GM18861 (cell line): ENCODE data around the gene GTF3C1.

Source experiments
- ATAC-seq: cut with Tn5 transposase; IDR thresholded peaks from one replicate; pipeline ENCODE4 v1.9.1; 2021; ENCODE audit not compliant: unreplicated experiment

GTF3C1 gene

DNA sequence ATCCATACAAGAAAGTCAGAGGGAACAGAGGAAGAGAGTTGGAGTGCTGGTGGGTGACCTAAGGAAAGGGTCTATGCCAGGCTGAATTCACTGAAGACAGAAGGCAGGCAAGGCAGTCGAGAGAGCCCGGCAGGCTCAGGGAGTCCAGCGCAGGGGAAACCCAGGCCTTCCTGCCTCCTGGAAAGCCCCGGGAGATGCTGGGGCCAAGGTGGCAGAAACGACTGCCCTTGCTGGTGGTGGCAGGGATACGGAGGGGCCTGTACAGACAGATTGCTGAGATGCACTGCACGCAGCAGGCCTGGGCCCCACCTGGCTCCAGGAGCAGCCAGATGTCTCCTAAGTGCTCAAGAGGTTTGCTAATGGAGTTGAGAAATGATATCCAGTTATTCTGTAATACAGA, 59.8 kb downstream of the GTF3C1 start:
- no peak for ATAC-seq

DNA sequence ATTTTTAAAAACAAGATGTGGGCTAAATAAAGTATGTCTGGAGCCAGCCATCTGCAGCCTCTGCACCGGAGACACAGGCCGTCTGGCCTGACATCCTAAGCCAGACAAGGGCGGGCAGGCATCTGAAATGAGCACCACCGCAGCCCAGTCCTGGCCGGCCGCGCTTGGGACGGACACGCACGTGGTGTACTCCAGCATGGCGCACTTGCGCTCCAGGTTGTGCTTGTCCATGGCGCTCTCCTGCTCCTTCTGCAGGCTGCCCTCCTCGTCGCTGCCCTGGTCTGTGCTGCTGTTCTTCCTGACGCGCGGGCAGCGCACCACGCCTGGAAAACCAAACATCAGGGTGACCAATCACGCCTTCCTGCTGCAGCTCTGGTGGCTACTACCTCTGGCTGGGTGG, 60.3 kb downstream of the GTF3C1 start:
- no peak for ATAC-seq

DNA sequence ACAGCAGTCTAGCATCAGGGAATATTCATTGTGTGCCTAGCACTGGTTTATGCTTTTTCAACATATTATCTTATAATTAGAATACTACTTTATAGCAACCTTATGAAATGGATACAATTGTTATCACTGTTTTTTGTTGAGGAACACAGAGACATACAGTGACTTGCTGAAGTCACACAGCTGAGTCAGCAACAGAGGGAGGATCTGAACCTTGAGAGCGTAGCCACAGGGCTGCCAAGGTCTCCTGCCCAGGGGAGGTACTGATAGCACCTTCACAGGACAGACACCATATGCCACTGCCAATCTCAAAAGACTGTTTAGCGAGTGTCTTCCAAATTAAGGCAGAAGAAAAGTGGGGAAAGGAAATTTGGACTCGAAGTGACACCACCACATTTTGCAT, 63.0 kb downstream of the GTF3C1 start:
- ATAC-seq, result no peak

DNA sequence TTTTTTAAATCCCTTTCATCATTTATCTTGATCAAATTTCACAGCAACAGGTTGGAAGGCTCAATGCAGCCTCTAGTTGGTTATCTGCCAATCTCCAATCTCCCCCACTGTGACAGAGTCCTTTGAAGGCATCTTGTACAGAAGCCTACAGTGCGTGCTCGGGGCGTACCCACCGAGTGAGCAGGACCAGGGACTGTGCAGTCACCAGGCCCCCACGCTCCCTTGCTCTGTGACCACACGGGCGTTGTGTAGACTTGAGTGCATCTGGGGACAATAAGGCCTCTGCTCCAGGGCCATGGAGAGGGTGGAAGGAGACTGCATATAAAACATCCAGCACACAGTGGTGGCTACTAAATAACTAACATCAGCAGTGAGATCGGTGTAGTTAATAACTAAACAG, 63.4 kb downstream of the GTF3C1 start:
- no peak for ATAC-seq

DNA sequence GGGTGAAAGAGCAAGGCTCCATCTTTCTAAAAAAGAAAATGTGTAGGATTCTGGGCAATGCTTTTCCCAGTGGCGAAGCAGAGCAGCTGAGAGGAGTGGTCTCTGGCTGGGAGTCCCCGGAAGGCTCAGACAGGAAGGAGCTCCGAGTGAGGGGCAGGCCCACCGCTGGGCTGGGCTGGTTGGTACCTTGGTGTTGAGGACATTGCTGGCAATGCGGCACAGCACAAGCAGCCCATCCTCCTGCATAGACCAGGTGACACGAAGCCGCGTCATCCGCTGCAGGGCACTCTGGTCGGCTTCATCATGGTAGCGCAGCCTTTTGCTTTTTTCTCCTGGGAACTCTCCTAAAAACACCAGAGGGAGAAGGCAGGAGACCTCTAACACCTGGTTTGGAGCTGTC, 63.9 kb downstream of the GTF3C1 start:
- ATAC-seq, result no peak

DNA sequence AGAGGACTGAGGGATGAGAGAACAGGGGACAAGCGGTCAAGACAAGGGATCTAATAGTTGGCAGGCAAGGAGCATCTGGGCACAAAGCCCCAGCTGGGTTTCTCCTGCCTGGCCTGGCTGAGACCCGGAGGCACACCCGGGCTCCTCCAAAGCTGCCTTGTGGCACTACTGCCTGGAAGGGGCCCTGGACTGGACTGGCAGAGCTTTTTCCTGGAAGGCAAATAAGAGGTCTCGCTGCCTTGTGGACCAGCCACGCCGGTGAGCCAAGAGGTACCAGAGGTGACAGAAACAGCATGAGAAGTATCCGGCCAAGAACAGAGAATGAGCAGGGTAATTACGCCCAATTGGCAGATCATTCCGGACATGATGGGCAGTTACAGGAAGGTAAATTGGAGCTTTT, 64.6 kb downstream of the GTF3C1 start:
- no peak for ATAC-seq

DNA sequence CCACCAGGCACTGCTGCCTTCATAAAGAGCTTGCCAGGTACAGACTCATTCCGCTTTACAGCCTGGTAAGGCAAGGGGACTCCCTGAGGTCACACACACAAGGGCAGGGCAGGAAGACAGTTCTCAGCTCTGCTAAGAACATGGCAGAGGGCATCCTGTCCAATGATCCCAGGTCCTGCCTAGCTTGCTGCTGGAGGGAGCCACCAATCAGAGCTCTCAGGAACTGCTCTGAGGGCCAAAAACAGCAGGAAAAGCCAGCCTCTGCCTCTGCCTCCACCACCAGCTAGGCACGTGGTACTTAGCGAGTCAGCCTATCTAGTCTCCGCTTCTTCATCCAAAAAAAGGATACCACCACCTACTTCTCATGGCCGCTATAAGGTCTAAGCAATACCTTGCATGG, 66.1 kb downstream of the GTF3C1 start:
- no peak for ATAC-seq

DNA sequence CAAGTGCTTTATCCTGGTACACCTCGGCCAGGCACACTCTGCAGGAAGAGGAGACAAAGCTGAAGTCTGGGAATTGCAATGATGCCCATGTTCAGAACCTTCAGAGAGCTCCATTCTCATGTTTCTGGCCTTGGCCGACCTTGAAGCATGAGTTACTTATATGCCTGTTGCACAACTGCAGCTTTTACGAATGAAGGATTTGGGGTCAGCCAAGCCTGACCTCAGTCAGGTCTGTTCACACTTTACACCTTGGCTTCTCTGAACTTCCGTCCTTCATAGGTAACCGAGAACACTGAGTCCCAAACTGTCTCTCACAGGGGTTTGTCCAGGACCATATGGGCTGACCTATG, 66.7 kb downstream of the GTF3C1 start:
- no peak for ATAC-seq

DNA sequence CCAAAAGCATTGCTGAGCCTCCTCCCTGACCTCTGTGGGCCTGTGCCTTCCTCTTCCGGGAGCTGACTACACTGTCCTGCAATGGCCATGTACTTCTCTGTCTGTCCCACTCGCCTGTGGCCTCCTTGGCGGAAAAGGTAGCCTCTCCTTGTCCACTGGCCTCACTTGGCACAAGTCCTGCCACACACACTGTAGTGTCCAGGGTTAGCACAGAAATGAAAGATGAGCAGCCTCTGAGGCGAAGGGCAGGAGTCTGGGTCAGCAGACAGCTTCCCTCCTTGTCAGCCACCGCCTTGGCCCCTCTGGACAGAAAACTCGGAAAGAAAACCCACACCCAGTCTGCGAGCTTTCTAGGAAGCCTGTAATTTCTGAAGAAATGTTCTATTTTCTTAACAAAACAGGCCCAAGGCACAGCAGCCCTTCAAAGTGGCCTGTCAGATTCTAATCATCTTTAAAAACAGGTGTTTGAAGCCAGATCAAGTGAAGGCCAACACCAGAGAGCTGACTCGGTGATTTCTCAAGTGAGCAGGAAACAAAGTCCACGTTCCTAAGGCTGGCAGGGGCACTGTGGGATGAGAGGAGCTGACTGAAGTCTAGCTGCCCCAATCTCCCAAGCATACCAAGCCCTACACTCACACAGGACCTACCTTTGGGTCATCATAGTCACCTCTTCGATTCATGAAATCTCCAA, 67.2 kb downstream of the GTF3C1 start:
- no peak for ATAC-seq

DNA sequence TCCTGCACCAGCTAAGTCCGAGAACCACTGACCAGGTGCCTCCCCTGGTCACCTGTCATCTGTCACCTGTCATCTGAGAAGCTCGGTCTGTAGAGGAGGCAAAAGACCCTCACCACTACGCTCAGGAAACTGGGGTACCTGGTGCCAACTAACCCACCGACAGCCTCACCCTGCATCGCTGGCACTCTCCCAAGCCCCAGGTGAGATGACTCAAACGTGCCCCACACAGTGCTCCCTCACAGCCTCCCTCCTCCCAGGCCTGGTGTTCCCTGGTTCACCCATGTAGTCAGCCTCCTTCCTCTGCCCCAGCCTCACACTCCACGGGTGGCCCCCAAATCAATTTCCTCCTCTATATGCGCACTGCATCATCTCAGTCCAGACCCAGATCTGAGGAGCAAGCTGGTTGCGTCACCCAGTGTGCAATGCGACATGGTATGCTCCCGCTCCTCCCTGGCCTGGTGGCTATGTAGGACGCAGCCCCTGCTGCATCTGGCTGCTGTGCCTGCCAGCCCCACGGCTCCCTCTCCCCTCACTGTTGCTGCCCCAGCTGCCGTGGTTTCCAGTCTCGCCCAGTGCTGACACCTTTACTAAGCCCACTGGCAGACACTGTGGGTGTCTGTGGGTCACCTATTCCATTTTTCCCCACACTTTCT, 68.3 kb downstream of the GTF3C1 start:
- no peak for ATAC-seq

DNA sequence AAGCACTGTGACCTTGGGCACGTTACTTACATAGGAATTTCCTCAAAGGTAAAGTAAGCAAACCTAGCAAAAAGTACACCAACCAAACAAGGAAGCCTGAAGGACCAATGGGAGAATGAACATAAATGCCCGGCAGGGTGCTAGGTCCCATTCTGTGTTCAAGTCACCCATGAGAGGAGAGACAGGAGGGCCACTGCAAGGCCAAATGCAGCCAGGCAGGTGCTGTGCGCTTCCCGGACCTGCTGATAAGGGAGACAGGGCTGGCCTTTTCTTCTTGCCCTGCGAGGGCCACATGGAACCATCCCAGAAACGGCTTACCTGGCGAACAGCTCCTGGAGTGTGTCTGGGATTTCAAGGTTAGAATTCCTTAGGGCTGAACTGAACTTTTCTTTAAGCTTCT, 69.0 kb downstream of the GTF3C1 start:
- no peak for ATAC-seq

DNA sequence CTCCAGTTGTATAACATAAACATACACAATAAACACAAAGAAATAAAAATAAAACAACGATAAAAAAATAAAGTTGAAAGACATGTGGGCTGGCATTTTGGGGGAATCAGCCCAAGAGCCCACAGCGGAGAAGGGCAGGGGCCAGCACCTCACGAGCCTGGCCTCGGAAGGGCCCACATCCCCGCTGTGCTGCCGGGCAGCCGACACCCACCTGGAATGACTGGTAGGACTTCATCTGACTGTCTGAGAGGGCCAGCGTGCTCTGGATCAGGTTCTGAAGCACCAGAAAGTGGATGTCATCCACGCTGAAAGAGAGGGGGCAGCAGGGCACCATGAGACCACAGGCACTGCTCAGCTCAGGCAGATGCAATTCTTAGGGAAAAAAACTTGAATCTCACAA, 73.5 kb downstream of the GTF3C1 start:
- ATAC-seq, result no peak

DNA sequence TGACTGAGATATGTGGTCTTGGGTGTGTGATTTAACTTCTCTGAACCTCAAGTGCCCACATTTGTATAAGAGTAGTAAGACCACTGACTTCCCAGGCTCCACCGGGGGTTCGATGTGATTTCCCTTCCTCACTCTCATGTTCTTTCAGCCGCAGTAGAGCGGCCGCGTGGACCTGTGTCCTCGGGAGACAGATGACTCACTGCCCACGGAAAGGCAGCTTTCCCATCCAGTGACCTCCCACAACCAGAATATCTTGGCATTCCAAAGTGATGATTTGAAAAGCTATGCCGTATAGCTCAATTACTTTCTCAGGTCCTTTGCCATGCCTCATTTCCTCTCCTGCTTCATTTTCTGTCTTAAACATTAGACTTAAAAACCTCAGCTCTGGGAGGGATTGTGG, 74.2 kb downstream of the GTF3C1 start:
- ATAC-seq, result no peak

DNA sequence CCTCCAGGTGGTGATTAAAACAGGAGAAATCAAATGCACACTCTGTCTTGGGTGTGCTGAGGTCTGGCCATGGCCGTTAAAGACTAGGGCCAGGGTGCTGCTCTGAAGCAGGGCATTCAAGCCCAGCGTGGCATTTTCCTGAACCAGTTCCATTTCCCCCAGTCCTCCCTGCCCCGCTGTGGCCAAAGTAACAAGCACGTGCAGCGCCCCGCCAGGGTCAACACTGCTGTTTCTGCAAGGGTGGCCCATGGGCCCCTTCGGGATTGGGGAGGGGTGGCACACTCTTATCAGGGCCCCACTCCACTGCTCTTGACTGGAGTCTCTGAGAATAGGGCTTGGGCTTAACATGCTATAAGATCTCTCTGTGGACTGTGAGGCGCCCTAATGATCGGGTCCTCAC, 74.8 kb downstream of the GTF3C1 start:
- no peak for ATAC-seq

DNA sequence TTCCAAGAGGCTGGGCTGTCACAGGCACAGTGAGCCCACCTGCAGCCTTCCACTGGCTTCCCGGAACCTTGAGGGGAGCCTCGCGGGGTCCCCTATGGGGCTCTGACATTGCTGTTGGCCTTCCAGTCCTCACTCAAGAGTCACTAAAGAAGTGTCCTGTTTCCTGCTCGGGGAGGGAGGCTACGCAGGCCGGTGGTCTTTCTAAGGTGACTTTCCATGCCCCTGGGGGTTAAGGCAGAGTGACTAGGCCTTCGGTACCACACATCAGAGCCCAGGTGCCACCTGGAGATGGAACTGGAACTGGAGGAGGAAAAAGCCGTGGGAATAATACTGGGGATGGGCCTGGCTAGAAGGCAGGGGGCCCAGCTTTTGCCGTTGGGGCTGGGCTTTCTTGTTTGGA, 75.7 kb downstream of the GTF3C1 start:
- ATAC-seq, result no peak

DNA sequence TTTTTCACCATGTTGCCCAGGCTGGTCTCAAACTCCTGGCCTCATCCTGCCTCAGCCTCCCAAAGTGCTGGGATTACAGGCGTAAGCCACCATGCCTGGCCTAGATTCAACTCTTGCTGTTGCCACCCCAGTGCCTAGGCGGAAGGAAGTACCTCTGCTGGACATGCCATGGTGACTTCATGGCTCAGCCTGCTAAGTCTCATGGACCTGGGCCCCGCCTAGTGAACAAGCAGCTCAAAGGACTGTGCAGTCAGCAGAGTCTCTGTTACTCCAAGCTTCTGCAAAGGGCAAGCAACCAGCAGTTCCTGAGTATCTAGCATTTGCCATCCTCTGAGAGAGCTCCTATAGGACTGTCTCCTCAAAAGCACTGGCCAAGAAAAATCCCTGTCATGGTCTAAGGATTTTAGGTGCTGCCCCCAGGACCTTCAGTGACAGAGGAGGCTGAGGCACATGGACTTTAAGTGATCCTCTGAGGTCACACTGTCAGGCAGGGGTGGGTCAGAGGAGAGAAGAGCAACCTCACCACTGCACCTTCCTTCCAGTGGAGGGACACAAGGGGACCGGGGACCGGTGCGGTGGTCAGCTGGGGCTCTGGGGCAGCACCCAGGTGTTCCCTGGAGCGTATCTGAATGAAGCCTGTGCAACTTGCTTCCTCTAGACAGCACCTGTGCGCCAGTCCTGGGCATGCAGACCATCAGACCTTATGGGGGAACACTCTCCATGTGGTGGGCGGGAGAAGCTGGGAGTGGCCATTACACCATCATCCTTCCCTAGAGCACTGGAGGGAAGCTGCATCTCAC, 76.4 kb downstream of the GTF3C1 start:
- no peak for ATAC-seq

DNA sequence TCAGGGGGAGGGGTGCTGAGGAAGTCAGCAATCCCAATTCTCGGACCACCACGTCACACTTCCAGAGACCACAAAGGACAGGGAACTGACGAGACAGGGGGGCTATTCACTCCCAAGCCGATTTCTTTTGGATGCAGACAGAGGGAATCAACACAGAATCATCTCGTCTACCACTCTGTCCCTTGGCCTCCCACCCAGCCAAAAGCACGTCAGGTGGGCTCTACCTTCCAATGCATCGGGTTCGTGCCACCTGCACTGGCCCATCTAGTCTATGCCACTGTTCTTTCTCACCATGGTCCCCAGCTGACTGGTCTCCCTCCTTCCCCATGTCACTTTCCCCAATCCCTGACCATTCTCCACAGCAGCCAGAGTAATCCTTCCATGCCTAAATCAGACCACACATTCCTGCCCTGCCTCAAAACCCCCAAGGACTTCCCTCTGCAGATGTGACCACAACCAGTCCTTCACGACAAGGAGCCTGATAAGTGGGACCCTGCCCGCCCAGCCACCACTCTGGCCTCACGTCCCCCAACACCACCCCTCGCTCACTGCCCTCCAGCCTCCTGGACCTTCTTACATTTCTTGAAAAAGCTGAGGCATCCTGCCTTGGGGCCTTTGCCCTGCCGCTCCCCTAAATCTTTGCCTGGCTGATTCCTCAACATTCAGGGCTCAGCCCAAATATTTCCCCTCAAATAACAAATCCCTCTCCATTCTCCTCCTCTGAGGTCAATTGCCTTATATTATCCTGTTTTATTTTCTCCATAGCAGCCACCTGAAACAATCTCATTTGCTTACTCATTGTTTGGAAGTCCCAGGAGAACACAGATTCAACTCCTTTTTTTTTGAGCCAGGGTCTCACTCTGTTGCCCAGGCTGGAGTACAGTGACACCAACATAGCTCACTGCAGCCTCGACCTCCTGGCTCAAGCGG, 77.4 kb downstream of the GTF3C1 start:
- ATAC-seq, result no peak

DNA sequence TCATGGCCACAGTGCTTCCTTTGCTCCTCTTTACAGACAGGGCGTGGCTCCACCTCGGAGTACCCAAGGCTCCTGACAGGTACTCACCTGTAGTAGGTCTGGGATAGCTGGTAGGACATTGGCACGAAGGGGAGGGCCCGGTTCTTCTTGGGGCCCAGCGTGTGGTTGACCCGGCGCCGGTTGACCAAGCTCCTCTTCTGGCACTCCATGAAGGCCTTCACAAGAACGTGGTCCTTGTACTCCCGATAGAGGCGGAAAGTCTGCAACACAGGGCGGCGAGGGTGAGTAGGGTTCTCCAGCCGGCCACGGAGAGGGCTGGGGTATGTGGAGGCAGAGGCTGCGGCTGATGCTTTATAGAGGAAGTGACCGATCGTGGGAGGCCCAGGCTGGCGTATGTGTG, 78.1 kb downstream of the GTF3C1 start:
- no peak for ATAC-seq

DNA sequence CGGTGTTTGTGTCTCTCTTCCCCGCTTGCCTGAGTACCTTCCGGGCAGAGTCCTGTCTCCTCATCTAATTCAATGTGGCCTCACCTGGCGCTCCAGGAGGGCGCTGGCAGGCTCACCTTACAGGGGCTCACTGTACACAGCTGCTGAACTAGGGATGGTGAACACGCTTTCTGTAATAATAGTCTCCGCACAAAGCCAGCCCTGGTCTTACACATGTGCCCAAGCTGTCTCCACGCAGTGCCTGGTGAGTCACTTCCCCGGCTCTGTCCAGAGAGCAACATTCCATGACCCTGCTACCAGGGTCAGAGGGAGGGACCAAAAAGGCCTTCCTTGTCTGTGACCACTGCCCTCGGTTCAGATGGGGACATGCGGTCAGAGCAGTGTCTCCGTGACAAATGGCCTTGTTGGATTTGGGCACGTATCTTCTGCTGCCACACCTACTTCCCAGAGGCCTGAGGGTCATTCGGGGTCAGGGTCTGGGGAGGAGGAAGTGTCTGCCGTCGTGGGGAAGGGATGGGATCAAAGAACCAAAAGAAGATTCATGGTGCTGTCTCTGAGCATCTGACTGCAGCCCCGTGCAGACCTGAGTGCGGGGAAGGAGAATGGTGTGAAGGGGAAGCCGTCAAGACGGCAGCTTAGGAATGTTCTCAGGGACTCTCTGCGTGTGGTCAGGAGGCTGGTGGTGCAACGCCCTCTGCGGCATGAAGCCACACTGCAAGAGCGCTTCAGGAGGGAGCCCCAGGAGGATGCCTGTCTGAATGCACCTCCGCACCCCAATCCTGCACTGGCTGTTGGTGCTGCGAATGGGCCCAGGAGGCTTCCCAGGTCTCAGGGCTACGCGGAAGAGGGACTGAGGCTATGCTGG, 78.9 kb downstream of the GTF3C1 start:
- no peak for ATAC-seq

DNA sequence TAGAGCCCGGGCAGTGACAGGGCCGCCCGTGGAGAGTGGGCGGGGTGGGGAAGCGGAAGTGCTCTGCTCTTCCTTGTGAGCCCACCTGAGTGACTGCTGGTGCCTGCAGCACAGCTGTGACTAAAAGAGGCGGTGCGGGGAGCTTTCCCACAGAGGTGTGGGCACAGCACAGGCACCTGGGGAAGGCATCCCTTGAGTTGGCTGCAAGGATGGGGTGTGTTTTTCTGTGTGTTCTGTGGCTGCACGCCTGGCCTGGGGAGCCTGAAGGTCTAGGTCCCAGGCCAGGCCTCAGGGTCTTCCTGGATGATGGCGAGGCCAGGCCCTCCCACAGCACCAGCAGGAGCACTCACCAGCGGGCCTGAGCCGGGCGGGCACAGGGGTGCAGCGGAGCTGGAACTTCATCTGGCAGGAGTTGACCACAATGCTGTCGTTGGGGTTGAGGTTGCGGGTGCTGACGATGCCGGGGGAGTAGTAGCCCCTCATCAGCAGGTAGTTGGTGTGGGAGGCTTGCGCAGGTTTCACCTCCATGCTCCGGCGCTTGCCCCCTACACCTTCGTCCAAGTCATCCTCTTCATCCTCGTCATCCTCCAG, 80.7 kb downstream of the GTF3C1 start:
- ATAC-seq, result no peak
